Subcutaneous adipose tissue (tissue), 4 donors: ENCODE data around the gene KLHL10. TPM values are rescaled to one million over a fixed set of nuclear protein-coding genes. Genes with fewer than 3 reads are reported as not detected.

ENCODE experiments used
- CTCF ChIP-seq: fragments of 450-650 bp; IDR thresholded peaks from one replicate; pipeline ENCODE4 v1.5.1; 2016; ENCODE audit warnings: low read depth, mild to moderate bottlenecking, control low read depth, antibody characterized with exemption, moderate library complexity
- total RNA-seq, 4 donors: library from RNA; depleted of rRNA; stranded (reverse); fragments of >200 nt; gene quantifications; one replicate each; pipeline ENCODE4 v1.1.0, GENCODE V29; 2016

The KLHL10 gene
- under 1 TPM in 3 of 4 donors, not detected in 1; 0.51 to 0.66 (median 0.57) TPM for total RNA-seq

DNA sequence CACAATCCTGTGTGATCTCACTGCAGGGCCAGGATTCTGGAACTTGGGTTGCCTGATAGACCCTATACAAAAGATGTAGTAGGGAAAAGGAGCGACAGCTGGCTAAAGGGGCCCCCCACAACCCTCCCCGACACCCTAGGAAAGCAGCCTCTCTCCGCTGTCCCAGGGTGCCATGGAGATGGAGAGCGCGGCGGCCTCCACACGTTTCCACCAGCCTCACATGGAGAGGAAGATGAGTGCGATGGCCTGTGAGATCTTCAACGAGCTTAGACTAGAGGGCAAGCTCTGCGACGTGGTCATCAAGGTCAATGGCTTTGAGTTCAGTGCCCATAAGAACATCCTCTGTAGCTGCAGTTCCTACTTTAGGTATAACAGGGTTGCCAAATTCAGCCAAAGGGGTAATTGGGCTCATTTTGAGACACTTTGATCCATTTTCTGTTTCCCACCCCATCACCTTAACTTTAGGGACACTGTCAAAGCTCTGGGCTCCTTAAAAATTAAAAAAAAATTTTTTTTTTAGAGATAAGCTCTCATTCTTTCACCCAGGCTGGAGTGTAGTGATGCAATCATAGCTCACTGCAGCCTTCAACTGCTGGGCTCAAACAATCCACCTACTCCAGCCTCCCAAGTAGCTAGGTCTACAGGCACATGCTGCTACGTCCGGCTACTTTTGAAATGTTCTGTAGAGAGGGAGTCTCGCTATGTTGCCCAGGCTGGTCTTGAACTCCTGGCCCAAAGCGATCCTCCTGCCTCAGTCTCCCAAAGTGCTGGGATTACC, at the start of gene KLHL10:
KLHL10 (plus strand) TSS at position 65 of the 778 bp plus-strand sequence; CDS start at position 173, 108 bp downstream.
- no peak for TF ChIP-seq CTCF

- TF ChIP-seq CTCF = no peak
Observed at GRCh38 chr17:41792845-41793783, 44.5 kb upstream of the KLHL10 start.

GRCh38 chr17:41793784-41794539, 43.7 kb upstream of the KLHL10 start:
- no peak for TF ChIP-seq CTCF

GRCh38 chr17:41794540-41794975, 43.1 kb upstream of the KLHL10 start:
- no peak for TF ChIP-seq CTCF

DNA sequence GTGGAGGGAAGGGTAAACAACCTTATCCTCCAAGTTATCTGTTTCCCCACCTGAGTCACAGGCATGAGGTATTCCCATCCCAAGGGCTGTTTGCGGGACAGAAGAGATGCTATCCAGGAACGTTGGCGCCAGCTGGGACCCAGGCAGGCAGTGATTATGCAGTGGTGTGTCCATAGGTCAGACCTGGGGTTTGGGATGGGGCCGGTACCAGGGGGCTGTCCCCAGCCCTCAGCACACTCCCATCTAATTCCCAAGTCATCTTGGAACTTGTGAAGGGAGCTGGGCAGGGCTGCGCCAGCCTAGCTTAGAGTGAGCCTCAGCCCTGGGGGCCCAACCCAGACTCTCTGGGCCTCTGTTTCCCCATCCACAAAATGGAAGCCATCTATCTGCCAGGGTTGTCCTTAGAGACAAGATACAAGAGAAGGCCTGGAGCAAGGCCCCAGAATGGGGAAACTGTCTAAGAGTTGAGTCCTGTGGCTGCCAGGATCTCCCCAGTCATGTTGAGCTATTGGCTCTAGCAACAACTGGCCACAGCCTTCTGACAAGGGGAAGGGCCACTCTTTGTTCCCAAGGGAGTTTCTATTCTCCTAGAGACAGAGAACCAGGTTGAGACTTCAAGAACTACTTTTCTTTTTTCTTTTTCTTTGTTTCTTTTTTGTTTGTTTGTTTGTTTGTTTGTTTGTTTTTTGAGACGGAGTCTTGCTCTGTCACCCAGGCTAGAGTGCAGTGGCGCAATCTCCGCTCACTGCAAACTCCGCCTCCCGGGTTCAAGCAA, 41.3 kb upstream of the KLHL10 start:
- no peak for TF ChIP-seq CTCF

- no peak for TF ChIP-seq CTCF
Observed at GRCh38 chr17:41797377-41797776, 40.2 kb upstream of the KLHL10 start.
